H9 (cell line): ENCODE results near the gene XRRA1. TPM values are rescaled to one million over a fixed set of nuclear protein-coding genes. Genes with fewer than 3 reads are reported as not detected.
"Not testable (repeated sequence)": the region's sequence is repeated elsewhere in the genome, so short reads cannot be mapped to it uniquely, and the experiment has no call there.

Experiments used
- DNase-seq: peaks from one replicate; pipeline ENCODE4 v3.0.0-alpha.2; 2017
- H2AFZ ChIP-seq: one replicate; pipeline ENCODE4 v1.6.1; 2013; ENCODE audit warnings: mild to moderate bottlenecking, low read length, control low read depth, moderate library complexity
- H2AK5ac ChIP-seq: 2 replicates; pipeline ENCODE4 v1.6.1; 2013; ENCODE audit warnings: low read length, control low read depth, mixed read lengths; ENCODE audit not compliant: insufficient read length
- H2BK120ac ChIP-seq: one replicate; pipeline ENCODE4 v1.6.1; 2013; ENCODE audit warnings: low read depth, mild to moderate bottlenecking, low read length, control low read depth, inconsistent platforms; ENCODE audit not compliant: poor library complexity, severe bottlenecking
- H2BK12ac ChIP-seq: 2 replicates; pipeline ENCODE4 v1.6.1; 2013; ENCODE audit warnings: low read length, control low read depth, mixed read lengths, low read depth; ENCODE audit not compliant: insufficient read length
- H2BK15ac ChIP-seq: 2 replicates; pipeline ENCODE4 v1.6.1; 2013; ENCODE audit warnings: low read depth, low read length, control low read depth
- H2BK20ac ChIP-seq: one replicate; pipeline ENCODE4 v1.6.1; 2013; ENCODE audit warnings: low read depth, mild to moderate bottlenecking, low read length, control low read depth, inconsistent platforms; ENCODE audit not compliant: poor library complexity, severe bottlenecking
- H2BK5ac ChIP-seq: 2 replicates; pipeline ENCODE4 v1.6.1; 2013; ENCODE audit warnings: low read length, control low read depth, mixed read lengths; ENCODE audit not compliant: insufficient read length
- H3K14ac ChIP-seq: 2 replicates; pipeline ENCODE4 v1.6.1; 2013; ENCODE audit warnings: low read length, control low read depth; ENCODE audit not compliant: insufficient read depth
- H3K18ac ChIP-seq: 2 replicates; pipeline ENCODE4 v1.6.1; 2013; ENCODE audit warnings: low read depth, mild to moderate bottlenecking, mixed read lengths, low read length, control low read depth; ENCODE audit not compliant: insufficient read length
- H3K23ac ChIP-seq: 2 replicates; pipeline ENCODE4 v1.6.1; 2013; ENCODE audit warnings: low read length, control low read depth, mixed read lengths, low read depth; ENCODE audit not compliant: insufficient read length
- H3K23me2 ChIP-seq: 2 replicates; pipeline ENCODE4 v1.6.1; 2013; ENCODE audit warnings: low read depth, mild to moderate bottlenecking, mixed read lengths, low read length, control low read depth; ENCODE audit not compliant: insufficient read length, poor library complexity, severe bottlenecking
- H3K27ac ChIP-seq: 2 replicates; pipeline ENCODE4 v1.5.1; 2013; ENCODE audit warnings: low read length, control low read depth, mixed read lengths, low read depth; ENCODE audit not compliant: insufficient read length
- H3K27me3 ChIP-seq: 2 replicates; pipeline ENCODE4 v1.6.1; 2013; ENCODE audit warnings: low read length, control low read depth, inconsistent platforms; ENCODE audit not compliant: insufficient read depth
- H3K4ac ChIP-seq: 2 replicates; pipeline ENCODE4 v1.6.1; 2013; ENCODE audit warnings: low read depth, mild to moderate bottlenecking, control low read depth, inconsistent platforms, low read length, moderate library complexity
- H3K4me1 ChIP-seq: 2 replicates; pipeline ENCODE4 v1.6.1; 2013; ENCODE audit warnings: low read length, control low read depth, inconsistent platforms; ENCODE audit not compliant: insufficient read depth
- H3K4me2 ChIP-seq: 2 replicates; pipeline ENCODE4 v1.6.1; 2013; ENCODE audit warnings: low read length, control low read depth, mixed read lengths; ENCODE audit not compliant: insufficient read length, insufficient read depth
- H3K56ac ChIP-seq: 2 replicates; pipeline ENCODE4 v1.6.1; 2013; ENCODE audit warnings: low read depth, mild to moderate bottlenecking, mixed read lengths, low read length, control low read depth; ENCODE audit not compliant: insufficient read length
- H3K79me1 ChIP-seq: 2 replicates; pipeline ENCODE4 v1.6.1; 2013; ENCODE audit warnings: low read depth, mild to moderate bottlenecking, moderate library complexity, low read length, control low read depth, inconsistent platforms; ENCODE audit not compliant: insufficient read depth, poor library complexity, severe bottlenecking
- H3K79me2 ChIP-seq: 2 replicates; pipeline ENCODE4 v1.6.1; 2013; ENCODE audit warnings: low read length, control low read depth, inconsistent platforms; ENCODE audit not compliant: insufficient read depth
- H3K9ac ChIP-seq: 2 replicates; pipeline ENCODE4 v1.6.1; 2013; ENCODE audit warnings: low read length, control low read depth, mixed read lengths; ENCODE audit not compliant: insufficient read length; ENCODE audit errors: extremely low read depth
- H3K9me3 ChIP-seq: one replicate; pipeline ENCODE4 v1.6.1; 2013; ENCODE audit warnings: low read depth, low read length, inconsistent platforms; ENCODE audit not compliant: control insufficient read depth
- H3T11ph ChIP-seq: one replicate; pipeline ENCODE4 v1.6.1; 2013; ENCODE audit warnings: mild to moderate bottlenecking, low read length, control low read depth, inconsistent platforms
- H4K20me1 ChIP-seq: one replicate; pipeline ENCODE4 v1.6.1; 2013; ENCODE audit not compliant: control insufficient read depth, insufficient read length, insufficient read depth
- H4K5ac ChIP-seq: 2 replicates; pipeline ENCODE4 v1.6.1; 2013; ENCODE audit warnings: low read depth, mild to moderate bottlenecking, mixed read lengths, low read length, control low read depth; ENCODE audit not compliant: insufficient read length
- H4K8ac ChIP-seq: replicated peaks from 2 replicates; pipeline ENCODE4 v1.6.1; 2013; ENCODE audit warnings: low read length, control low read depth, mixed read lengths, low read depth; ENCODE audit not compliant: insufficient read length
- H4K91ac ChIP-seq: 2 replicates; pipeline ENCODE4 v1.6.1; 2013; ENCODE audit warnings: low read depth, mild to moderate bottlenecking, moderate library complexity, mixed read lengths, low read length, control low read depth; ENCODE audit not compliant: insufficient read length
- H3K27ac Mint-ChIP-seq, 3 experiments: 2 replicates in 2 of 3; 3 replicates in 1 of 3; pipeline ENCODE4 v1.8.0; 2020 to 2021; ENCODE audit warnings: mixed read lengths in 3 of 3, mild to moderate bottlenecking in 1 of 3, moderate library complexity in 1 of 3
- H3K27me3 Mint-ChIP-seq: 2 replicates; pipeline ENCODE4 v1.8.0; 2021; ENCODE audit warnings: low read depth, mild to moderate bottlenecking, moderate library complexity, mixed read lengths
- H3K36me3 Mint-ChIP-seq, 3 experiments: 2 replicates in 2 of 3; 3 replicates in 1 of 3; pipeline ENCODE4 v1.8.0; 2020 to 2021; ENCODE audit warnings: low read depth in 3 of 3, mixed read lengths in 3 of 3; ENCODE audit not compliant: insufficient read depth in 1 of 3
- H3K4me1 Mint-ChIP-seq, 2 experiments: 2 replicates each; pipeline ENCODE4 v1.8.0; 2020; ENCODE audit warnings: mixed read lengths in 2 of 2
- H3K4me3 Mint-ChIP-seq, 2 experiments: 2 replicates in 1 of 2; 3 replicates in 1 of 2; pipeline ENCODE4 v1.8.0; 2020 to 2021; ENCODE audit warnings: mild to moderate bottlenecking in 2 of 2, mixed read lengths in 2 of 2, moderate library complexity in 1 of 2
- H3K9me3 Mint-ChIP-seq, 2 experiments: 2 replicates in 1 of 2; 3 replicates in 1 of 2; pipeline ENCODE4 v1.8.0; 2020; ENCODE audit warnings: mild to moderate bottlenecking in 2 of 2, mixed read lengths in 2 of 2, moderate library complexity in 1 of 2
- CTCF ChIP-seq: fragments of 200-600 bp; sonication (generic); conservative IDR thresholded peaks from 3 replicates; pipeline ENCODE4 v1.8.0; 2021; ENCODE audit warnings: antibody characterized with exemption, mild to moderate bottlenecking
- WGBS: extraction: QIAGEN DNeasy Blood & Tissue Kit; methylation state at CpG from one replicate; pipeline ENCODE4 v1.1.7; 2013; ENCODE audit warnings: missing lambda C conversion rate, low lambda C conversion rate, mixed read lengths; ENCODE audit not compliant: insufficient read length; ENCODE audit errors: extremely low coverage; 5-methylcytosine and 5-hydroxymethylcytosine counted together
- total RNA-seq: library from RNA; stranded (reverse); gene quantifications from 2 replicates; pipeline ENCODE4 v1.2.1, GENCODE V29; 2021

The XRRA1 gene
- total RNA-seq, 1 experiment from 2014 or later = 4.5 TPM

GRCh38 chr11:74966651-74967050 lies 17.8 kb upstream of the XRRA1 start:
- Histone ChIP-seq H2AFZ (no peak overlapping the region), H3K23me2 (no peaks in the 10 kb centered on the region), H3K14ac (no peak overlapping the region), H3K4me1 (no peaks in the 10 kb centered on the region), H3K4ac (no peak overlapping the region), H2BK5ac (no peak overlapping the region), H3K18ac (no peak overlapping the region), H2AK5ac (no peak overlapping the region), H3K79me1 (peaks cover 4% of the 10 kb centered on the region), H2BK20ac (no peak overlapping the region), H3K9ac (no peak overlapping the region), H2BK15ac (no peak overlapping the region), H2BK120ac (no peak overlapping the region), H3K23ac (no peak overlapping the region), H4K8ac (no peak overlapping the region), H3T11ph (no peak overlapping the region), H4K91ac (no peak overlapping the region), H2BK12ac (no peak overlapping the region), H4K5ac (no peak overlapping the region), H3K9me3 (no peaks in the 10 kb centered on the region), H3K56ac (no peak overlapping the region), H3K27me3 (no peaks in the 10 kb centered on the region), H3K27ac (no peak overlapping the region), H3K79me2 (peaks cover 2% of the 10 kb centered on the region; the same call in 1 of the 2 replicates), H3K4me2 (no peak overlapping the region), H4K20me1 (no peaks in the 10 kb centered on the region)
- TF ChIP-seq CTCF = no peak
- no peaks in the 10 kb centered on the region for H3K4me1 Mint-ChIP-seq
- no peak overlapping the region for H3K27ac Mint-ChIP-seq
- no peaks in the 10 kb centered on the region for H3K9me3 Mint-ChIP-seq
- WGBS = no CpG with 5 or more reads among the region's 5 CpGs
- H3K4me3 Mint-ChIP-seq = no peak overlapping the region
- DNase-seq = no peak
- H3K27me3 Mint-ChIP-seq = no peaks in the 10 kb centered on the region
- peaks cover 6 to 41% (median 24%) of the 10 kb centered on the region in 3 experiments; a peak in 6 of 7 replicates for H3K36me3 Mint-ChIP-seq

- no CpG with 5 or more reads among the region's 6 CpGs for WGBS
Observed at GRCh38 chr11:74960128-74960527, 11.2 kb upstream of the XRRA1 start.

More at GRCh38 chr11:74960128-74960527, 11.2 kb upstream of the XRRA1 start:
- H2BK15ac ChIP-seq, H4K5ac ChIP-seq, H3K27me3 Mint-ChIP-seq, H3K56ac ChIP-seq, H2BK20ac ChIP-seq, H3K27ac ChIP-seq, H3K4me1 ChIP-seq, H2BK120ac ChIP-seq, H4K8ac ChIP-seq, H3K4ac ChIP-seq, H2AK5ac ChIP-seq, H3K14ac ChIP-seq, H3K23me2 ChIP-seq, H3K4me3 Mint-ChIP-seq, H3K9me3 ChIP-seq, H3K27me3 ChIP-seq, H3K9me3 Mint-ChIP-seq, H3K36me3 Mint-ChIP-seq, H2BK5ac ChIP-seq, H2BK12ac ChIP-seq, H4K20me1 ChIP-seq, H3K4me2 ChIP-seq, H3K9ac ChIP-seq, H3K18ac ChIP-seq, DNase-seq, H3K79me1 ChIP-seq, H4K91ac ChIP-seq, H3K23ac ChIP-seq, H3T11ph ChIP-seq, H2AFZ ChIP-seq: not testable (repeated sequence)
- Mint-ChIP-seq H3K4me1 (peaks cover 6 to 10% of the 10 kb centered on the region in 2 experiments), H3K27ac (peak overlapping the region in 2 of 3 experiments; percentile 14 to 45; a peak in 2 of 7 replicates)
- H3K79me2 ChIP-seq = peaks cover 12% of the 10 kb centered on the region; the same call in 1 of the 2 replicates
